Caki2 (cell line): Measurements from ENCODE around the gene GRIN2C. TPM values are rescaled to one million over a fixed set of nuclear protein-coding genes. Genes with fewer than 3 reads are reported as not detected.

Experiments used
- DNase-seq: peaks from one replicate; pipeline ENCODE4 v3.0.0-alpha.2; 2015; ENCODE audit warnings: low read depth
- in situ Hi-C: cut with HindIII; loops from 2 replicates; pipeline ENCODE4 v1.10.0; 2016; ENCODE audit warnings: low sequenced_read_pairs, low pct_unique_long_range_greater_than_20kb, mixed read lengths
- total RNA-seq: library from RNA; depleted of rRNA; stranded (reverse); fragments of >200 nt; shearing (Covaris generic); gene quantifications from 2 replicates; pipeline ENCODE4 v1.2.3, GENCODE V29; 2014; ENCODE audit warnings: low replicate concordance

Gene GRIN2C
- total RNA-seq, 1 experiment from 2014 or later = 0.51 TPM

GRCh38 chr17:74868251-74868907 lies 8.7 kb upstream of the GRIN2C start:
- no peak for DNase-seq
- in situ Hi-C loops = no loop called here

- in situ Hi-C loops = no loop called here
- no peak for DNase-seq
Observed at GRCh38 chr17:74866198-74866835, 6.6 kb upstream of the GRIN2C start.

- DNase-seq = no peak
- in situ Hi-C loops = no loop called here
Observed at GRCh38 chr17:74865504-74866197, 6.0 kb upstream of the GRIN2C start.

GRCh38 chr17:74864866-74865395 lies 5.2 kb upstream of the GRIN2C start:
- in situ Hi-C loops = no loop called here
- DNase-seq = peak; percentile 52

- in situ Hi-C loops = no loop called here
- DNase-seq = no peak
Observed at GRCh38 chr17:74864297-74864865, 4.7 kb upstream of the GRIN2C start.

- DNase-seq = no peak
- in situ Hi-C loops = no loop called here
Observed at GRCh38 chr17:74863420-74864296, 4.0 kb upstream of the GRIN2C start.

- in situ Hi-C loops = no loop called here
- DNase-seq = no peak
Observed at GRCh38 chr17:74862919-74863318, 3.2 kb upstream of the GRIN2C start.

- DNase-seq = no peak
- in situ Hi-C loops = no loop called here
Observed at GRCh38 chr17:74862108-74862901, 2.6 kb upstream of the GRIN2C start.

GRCh38 chr17:74861662-74862107 lies 2.0 kb upstream of the GRIN2C start:
- in situ Hi-C loops = no loop called here
- DNase-seq = no peak

GRCh38 chr17:74860872-74861661 lies 1.4 kb upstream of the GRIN2C start:
- in situ Hi-C loops = no loop called here
- no peak for DNase-seq

GRCh38 chr17:74860229-74860871 lies 665 bp upstream of the GRIN2C start:
- in situ Hi-C loops = no loop called here

GRCh38 chr17:74858672-74859458 lies 820 bp downstream of the GRIN2C start:
- in situ Hi-C loops = no loop called here
- no peak for DNase-seq

More at GRCh38 chr17:74860229-74860871, 665 bp upstream of the GRIN2C start:
- no peak for DNase-seq

- in situ Hi-C loops = no loop called here
- DNase-seq = no peak
Observed at GRCh38 chr17:74857191-74857590, 2.5 kb downstream of the GRIN2C start.

GRCh38 chr17:74856112-74856511 lies 3.6 kb downstream of the GRIN2C start:
- no peak for DNase-seq
- in situ Hi-C loops = no loop called here

GRCh38 chr17:74855323-74855722 lies 4.4 kb downstream of the GRIN2C start:
- DNase-seq = no peak
- in situ Hi-C loops = no loop called here
